ENCODE measurements around the gene SORCS2.

Gene SORCS2

GRCh38 chr4:7328162-7328912 lies 136.0 kb downstream of the SORCS2 start:
- Histone ChIP-seq H3K9me3 (ENCODE audit: control extremely low read depth in 1 of 5, control insufficient read depth in 4 of 5, insufficient read depth in 2 of 5, low read depth in 1 of 5, low read length in 4 of 5) (no peaks in the 10 kb centered on the region), H3K27me3 (replicated peaks in 2 of 5; ENCODE audit: control insufficient read depth in 4 of 5, insufficient read depth in 5 of 5, low read length in 4 of 5) (peaks cover 0 to 51% (median 2%) of the 10 kb centered on the region in 5 experiments), H3K4me1 (ENCODE audit: control extremely low read depth in 1 of 4, control insufficient read depth in 4 of 4, insufficient read depth in 4 of 4, low read length in 3 of 4) (no peaks in the 10 kb centered on the region), H3K4me3 (ENCODE audit: control insufficient read depth in 1 of 7, extremely low read depth in 1 of 7, insufficient read depth in 4 of 7, low read depth in 2 of 7, low read length in 6 of 7) (no peak overlapping the region), H3K27ac (ENCODE audit: insufficient read depth in 1 of 2, low read depth in 1 of 2, low read length in 2 of 2, poor library complexity in 1 of 2, severe bottlenecking in 2 of 2) (no peak overlapping the region), H3K36me3 (ENCODE audit: control insufficient read depth in 4 of 4, insufficient read depth in 4 of 4, low read length in 3 of 4) (no peaks in the 10 kb centered on the region)
- ChIA-PET CTCF (interaction anchor here (0.6 kb wide), 1 partner anchor 134 kb away, joined by 3 read pairs; no protein-coding TSS in a partner anchor), POLR2A (no interaction called here)
- DNase-seq: no peak
- 93% methylated on average over 15 of the region's 15 CpGs for WGBS (ENCODE audit: insufficient coverage)

- H3K4me1 ChIP-seq (ENCODE audit: control extremely low read depth in 1 of 4, control insufficient read depth in 4 of 4, insufficient read depth in 4 of 4, low read length in 3 of 4): no peaks in the 10 kb centered on the region
- H3K36me3 ChIP-seq (ENCODE audit: control insufficient read depth in 4 of 4, insufficient read depth in 4 of 4, low read length in 3 of 4): no peaks in the 10 kb centered on the region
- H3K27me3 ChIP-seq (replicated peaks in 2 of 5; ENCODE audit: control insufficient read depth in 4 of 5, insufficient read depth in 5 of 5, low read length in 4 of 5): peaks cover 0 to 51% (median 0%) of the 10 kb centered on the region in 5 experiments
- H3K27ac ChIP-seq (ENCODE audit: insufficient read depth in 1 of 2, low read depth in 1 of 2, low read length in 2 of 2, poor library complexity in 1 of 2, severe bottlenecking in 2 of 2): no peak overlapping the region
- no peak for DNase-seq
- H3K9me3 ChIP-seq (ENCODE audit: control extremely low read depth in 1 of 5, control insufficient read depth in 4 of 5, insufficient read depth in 2 of 5, low read depth in 1 of 5, low read length in 4 of 5): no peaks in the 10 kb centered on the region
- CTCF ChIA-PET: no interaction called here
- POLR2A ChIA-PET: no interaction called here
- WGBS (ENCODE audit: insufficient coverage): 85% methylated on average over 21 of the region's 22 CpGs
- H3K4me3 ChIP-seq (ENCODE audit: control insufficient read depth in 1 of 7, extremely low read depth in 1 of 7, insufficient read depth in 4 of 7, low read depth in 2 of 7, low read length in 6 of 7): no peak overlapping the region
Observed at GRCh38 chr4:7328913-7329638, 136.7 kb downstream of the SORCS2 start.

DNA sequence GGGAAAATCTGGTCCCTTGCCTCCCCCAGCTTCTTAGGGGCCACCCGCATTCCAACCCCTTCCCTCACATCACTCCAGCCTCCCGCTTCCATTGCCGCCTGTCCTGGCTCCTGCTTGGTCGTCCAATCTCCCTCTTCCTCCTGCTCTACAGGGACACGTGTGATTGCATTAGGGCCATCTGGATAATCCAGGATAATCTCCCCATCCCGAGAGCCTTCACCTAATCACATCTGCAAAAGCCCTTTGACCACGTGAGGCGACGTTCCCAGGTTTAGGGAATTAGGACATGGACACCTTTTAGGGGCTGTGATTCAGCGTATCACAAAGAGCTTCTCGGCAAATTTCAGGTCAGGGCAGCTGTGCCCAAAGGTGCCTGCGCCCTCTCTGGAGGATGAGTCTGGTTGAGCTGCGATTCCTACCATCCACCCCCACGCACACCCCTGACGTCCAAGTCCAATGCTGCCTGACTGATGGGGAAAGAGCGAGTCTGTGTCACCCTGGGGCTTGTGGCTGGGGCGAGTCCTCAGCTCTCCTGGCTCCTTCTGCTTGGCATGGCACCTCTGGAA lies 137.8 kb downstream of the SORCS2 start:
- Histone ChIP-seq H3K27me3 (replicated peaks in 2 of 5; ENCODE audit: control insufficient read depth in 4 of 5, insufficient read depth in 5 of 5, low read length in 4 of 5) (peaks cover 0 to 41% (median 0%) of the 10 kb centered on the region in 5 experiments), H3K36me3 (ENCODE audit: control insufficient read depth in 4 of 4, insufficient read depth in 4 of 4, low read length in 3 of 4) (no peaks in the 10 kb centered on the region), H3K4me1 (ENCODE audit: control extremely low read depth in 1 of 4, control insufficient read depth in 4 of 4, insufficient read depth in 4 of 4, low read length in 3 of 4) (no peaks in the 10 kb centered on the region), H3K4me3 (ENCODE audit: control insufficient read depth in 1 of 7, extremely low read depth in 1 of 7, insufficient read depth in 4 of 7, low read depth in 2 of 7, low read length in 6 of 7) (no peak overlapping the region), H3K27ac (ENCODE audit: insufficient read depth in 1 of 2, low read depth in 1 of 2, low read length in 2 of 2, poor library complexity in 1 of 2, severe bottlenecking in 2 of 2) (no peak overlapping the region), H3K9me3 (ENCODE audit: control extremely low read depth in 1 of 5, control insufficient read depth in 4 of 5, insufficient read depth in 2 of 5, low read depth in 1 of 5, low read length in 4 of 5) (no peaks in the 10 kb centered on the region)
- ChIA-PET CTCF (no interaction called here), POLR2A (interaction anchor here (0.6 kb wide), 1 partner anchor 1223 kb away, joined by 4 read pairs; no protein-coding TSS in a partner anchor)
- no peak for DNase-seq
- 92% methylated on average over 15 of the region's 17 CpGs for WGBS (ENCODE audit: insufficient coverage)

- POLR2A ChIA-PET: interaction anchor here (0.6 kb wide), 1 partner anchor 1222 kb away, joined by 4 read pairs; no protein-coding TSS in a partner anchor
- Histone ChIP-seq H3K4me3 (ENCODE audit: control insufficient read depth in 1 of 7, extremely low read depth in 1 of 7, insufficient read depth in 4 of 7, low read depth in 2 of 7, low read length in 6 of 7) (no peak overlapping the region), H3K9me3 (ENCODE audit: control extremely low read depth in 1 of 5, control insufficient read depth in 4 of 5, insufficient read depth in 2 of 5, low read depth in 1 of 5, low read length in 4 of 5) (no peaks in the 10 kb centered on the region), H3K4me1 (ENCODE audit: control extremely low read depth in 1 of 4, control insufficient read depth in 4 of 4, insufficient read depth in 4 of 4, low read length in 3 of 4) (no peaks in the 10 kb centered on the region), H3K36me3 (ENCODE audit: control insufficient read depth in 4 of 4, insufficient read depth in 4 of 4, low read length in 3 of 4) (no peaks in the 10 kb centered on the region), H3K27ac (ENCODE audit: insufficient read depth in 1 of 2, low read depth in 1 of 2, low read length in 2 of 2, poor library complexity in 1 of 2, severe bottlenecking in 2 of 2) (no peak overlapping the region), H3K27me3 (replicated peaks in 2 of 5; ENCODE audit: control insufficient read depth in 4 of 5, insufficient read depth in 5 of 5, low read length in 4 of 5) (peaks cover 0 to 36% (median 0%) of the 10 kb centered on the region in 5 experiments)
- DNase-seq: no peak
- 92% methylated on average over 8 of the region's 22 CpGs for WGBS (ENCODE audit: insufficient coverage)
- CTCF ChIA-PET: no interaction called here
Observed at GRCh38 chr4:7330811-7331681, 138.7 kb downstream of the SORCS2 start.

DNA sequence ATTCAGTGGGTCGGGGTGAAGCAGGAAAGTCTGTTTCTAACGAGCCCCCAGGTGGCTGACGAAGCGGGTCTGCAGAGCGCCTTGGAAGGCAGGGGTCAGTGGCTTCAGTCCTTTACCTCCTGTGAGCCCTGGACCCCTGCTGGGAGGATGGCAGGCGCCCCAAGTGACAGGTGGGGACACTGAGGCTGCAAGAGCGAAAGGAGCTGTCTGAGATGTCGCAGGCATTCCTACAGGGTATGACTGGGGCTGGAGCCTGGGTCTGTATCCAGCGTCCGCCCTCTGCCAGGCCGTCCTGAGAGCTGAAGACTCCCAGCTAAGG lies 139.3 kb downstream of the SORCS2 start:
- peaks cover 0 to 30% (median 0%) of the 10 kb centered on the region in 5 experiments for H3K27me3 ChIP-seq (replicated peaks in 2 of 5; ENCODE audit: control insufficient read depth in 4 of 5, insufficient read depth in 5 of 5, low read length in 4 of 5)
- CTCF ChIA-PET: no interaction called here
- H3K4me3 ChIP-seq (ENCODE audit: control insufficient read depth in 1 of 7, extremely low read depth in 1 of 7, insufficient read depth in 4 of 7, low read depth in 2 of 7, low read length in 6 of 7): no peak overlapping the region
- H3K9me3 ChIP-seq (ENCODE audit: control extremely low read depth in 1 of 5, control insufficient read depth in 4 of 5, insufficient read depth in 2 of 5, low read depth in 1 of 5, low read length in 4 of 5): no peaks in the 10 kb centered on the region
- H3K27ac ChIP-seq (ENCODE audit: insufficient read depth in 1 of 2, low read depth in 1 of 2, low read length in 2 of 2, poor library complexity in 1 of 2, severe bottlenecking in 2 of 2): no peak overlapping the region
- POLR2A ChIA-PET: no interaction called here
- no peaks in the 10 kb centered on the region for H3K4me1 ChIP-seq (ENCODE audit: control extremely low read depth in 1 of 4, control insufficient read depth in 4 of 4, insufficient read depth in 4 of 4, low read length in 3 of 4)
- no peaks in the 10 kb centered on the region for H3K36me3 ChIP-seq (ENCODE audit: control insufficient read depth in 4 of 4, insufficient read depth in 4 of 4, low read length in 3 of 4)
- WGBS (ENCODE audit: insufficient coverage): 80% methylated on average over 10 of the region's 11 CpGs
- no peak for DNase-seq

- ChIA-PET CTCF (no interaction called here), POLR2A (no interaction called here)
- H3K9me3 ChIP-seq (ENCODE audit: control extremely low read depth in 1 of 5, control insufficient read depth in 4 of 5, insufficient read depth in 2 of 5, low read depth in 1 of 5, low read length in 4 of 5): no peaks in the 10 kb centered on the region
- no peaks in the 10 kb centered on the region for H3K36me3 ChIP-seq (ENCODE audit: control insufficient read depth in 4 of 4, insufficient read depth in 4 of 4, low read length in 3 of 4)
- H3K4me1 ChIP-seq (ENCODE audit: control extremely low read depth in 1 of 4, control insufficient read depth in 4 of 4, insufficient read depth in 4 of 4, low read length in 3 of 4): no peaks in the 10 kb centered on the region
- no peak overlapping the region for H3K4me3 ChIP-seq (ENCODE audit: control insufficient read depth in 1 of 7, extremely low read depth in 1 of 7, insufficient read depth in 4 of 7, low read depth in 2 of 7, low read length in 6 of 7)
- no peak for DNase-seq
- peaks cover 0 to 24% (median 0%) of the 10 kb centered on the region in 5 experiments for H3K27me3 ChIP-seq (replicated peaks in 2 of 5; ENCODE audit: control insufficient read depth in 4 of 5, insufficient read depth in 5 of 5, low read length in 4 of 5)
- 95% methylated on average over 13 of the region's 15 CpGs for WGBS (ENCODE audit: insufficient coverage)
- no peak overlapping the region for H3K27ac ChIP-seq (ENCODE audit: insufficient read depth in 1 of 2, low read depth in 1 of 2, low read length in 2 of 2, poor library complexity in 1 of 2, severe bottlenecking in 2 of 2)
Observed at GRCh38 chr4:7332216-7333023, 140.1 kb downstream of the SORCS2 start.

All from common myeloid progenitor, CD34-positive (primary cell).